ENCODE results near the gene MRPL14. TPM values are rescaled to one million over a fixed set of nuclear protein-coding genes. Genes with fewer than 3 reads are reported as not detected.
A peak's percentile ranks its signal among the peaks of the same experiment; 100 is the strongest.

The MRPL14 gene
- total and polyA plus RNA-seq, 9 of the 15 experiments (the other 6 are each of a cell fraction or from before 2014, with no cell fraction given) = 126 to 424 (median 165) TPM

GRCh38 chr6:44129841-44130322, 2.6 kb upstream of the MRPL14 start (continued):
- TF ChIP-seq KDM5B (IDR thresholded peaks at IDR 0.05; ENCODE audit: insufficient replicate concordance, low read depth, low read length) (peak; percentile 51), PURB (CRISPR knock-in tag; IDR thresholded peaks at IDR 0.05; ENCODE audit: low read depth) (no peak), TAF15 (IDR thresholded peaks at IDR 0.05; ENCODE audit: low read depth, low read length) (no peak), RAD21 (CRISPR knock-in tag; conservative IDR thresholded peaks at IDR 0.05 in 1 of 2, IDR thresholded peaks at IDR 0.05 in 1 of 2) (no peak), TEAD1 (CRISPR knock-in tag; IDR thresholded peaks at IDR 0.05) (peak in 1 of 2 experiments; percentile 67; a peak in 1 of 4 replicates), HDAC2 (IDR thresholded peaks at IDR 0.05) (peak; percentile 99), ZBTB7A (IDR thresholded peaks at IDR 0.05; ENCODE audit: borderline replicate concordance, control insufficient read depth, low read depth, low read length) (no peak), TCF3 (CRISPR knock-in tag; IDR thresholded peaks at IDR 0.05) (peak; percentile 92), IFI16 (CRISPR knock-in tag; IDR thresholded peaks at IDR 0.05) (no peak), ID3 (CRISPR knock-in tag; IDR thresholded peaks at IDR 0.05) (no peak), ID3 (tag; IDR thresholded peaks at IDR 0.05) (peak; percentile 76), NKRF (IDR thresholded peaks at IDR 0.05; ENCODE audit: borderline replicate concordance) (peak; percentile 43), MAFG (tag; conservative IDR thresholded peaks at IDR 0.05) (peak; percentile 61; the same call in 1 of the 2 replicates), ZMIZ1 (IDR thresholded peaks at IDR 0.05; ENCODE audit: low read depth in 2 of 2, low read length in 2 of 2) (peak in 1 of 2 experiments; percentile 45; a peak in 1 of 4 replicates), ZNF384 (IDR thresholded peaks at IDR 0.05; ENCODE audit: low read depth, low read length) (peak; percentile 8; the same call in 1 of the 2 replicates), ZBTB43 (CRISPR knock-in tag; IDR thresholded peaks at IDR 0.05) (no peak)
- TF ChIP-seq, protein P1, sequence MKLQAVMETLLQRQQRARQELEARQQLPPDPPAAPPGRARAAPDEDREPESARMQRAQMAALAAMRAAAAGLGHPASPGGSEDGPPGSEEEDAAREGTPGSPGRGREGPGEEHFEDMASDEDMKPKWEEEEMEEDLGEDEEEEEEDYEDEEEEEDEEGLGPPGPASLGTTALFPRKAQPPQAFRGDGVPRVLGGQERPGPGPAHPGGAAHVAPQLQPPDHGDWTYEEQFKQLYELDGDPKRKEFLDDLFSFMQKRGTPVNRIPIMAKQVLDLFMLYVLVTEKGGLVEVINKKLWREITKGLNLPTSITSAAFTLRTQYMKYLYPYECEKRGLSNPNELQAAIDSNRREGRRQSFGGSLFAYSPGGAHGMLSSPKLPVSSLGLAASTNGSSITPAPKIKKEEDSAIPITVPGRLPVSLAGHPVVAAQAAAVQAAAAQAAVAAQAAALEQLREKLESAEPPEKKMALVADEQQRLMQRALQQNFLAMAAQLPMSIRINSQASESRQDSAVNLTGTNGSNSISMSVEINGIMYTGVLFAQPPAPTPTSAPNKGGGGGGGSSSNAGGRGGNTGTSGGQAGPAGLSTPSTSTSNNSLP (IDR thresholded peaks at IDR 0.05; ENCODE audit: borderline replicate concordance, low read depth, low read length) = peak; percentile 72; the same call in 1 of the 2 replicates

Measured in K562 (cell line).